ENCODE measurements around the gene TAGLN. TPM values are rescaled to one million over a fixed set of nuclear protein-coding genes. Genes with fewer than 3 reads are reported as not detected.
A peak's percentile ranks its signal among the peaks of the same experiment; 100 is the strongest.

TAGLN gene
- total RNA-seq (100 to 1,000 TPM; 167 to 187 TPM), polyA plus RNA-seq (ENCODE audit: insufficient read depth, low read depth, low replicate concordance) (800 TPM)
- long read RNA-seq, donor 1, transcript TAGLN-202 (5 exons, 928 nt): major isoform, 34 of 47 reads
- long read RNA-seq, donor 1, partial matches to known transcripts: 9 of 47 reads
- long read RNA-seq, donor 1, other reads (novel, unspliced or antisense): 0 of 47 reads
- long read RNA-seq, donor 2, transcript TAGLN-202 (5 exons, 928 nt): major isoform, 13 of 22 reads
- long read RNA-seq, donor 2, partial matches to known transcripts: 5 of 22 reads
- long read RNA-seq, donor 2, other reads (novel, unspliced or antisense): 0 of 22 reads

- H3K4me1 ChIP-seq: peaks cover 9% of the 10 kb centered on the region
- TF ChIP-seq POLR2A (IDR thresholded peaks at IDR 0.05) (peak; percentile 16), CTCF (IDR thresholded peaks at IDR 0.05) (no peak)
- H3K27ac ChIP-seq: peak within 1 kb of the TSS; percentile 53 to 91
- intact Hi-C loops (cut with DNase I; ENCODE audit: low total_unique reads): no loop called here
- H3K27me3 ChIP-seq: no peaks in the 10 kb centered on the region
- H3K9me3 ChIP-seq: no peaks in the 10 kb centered on the region
- no peaks in the 10 kb centered on the region for H3K36me3 ChIP-seq (ENCODE audit: low read depth, missing control alignments)
- peak; percentile 73 for DNase-seq
- 46 to 62% methylated on average over 13 to 34 of the region's 34 CpGs for WGBS, 2 donors
- peak within 1 kb of the TSS; percentile 47 to 56 for H3K4me3 ChIP-seq
Measured at GRCh38 chr11:117199053-117199915, at the start of gene TAGLN. TSS of gene TAGLN (plus strand) at chr11:117199370. CDS start at chr11:117203014, 3,644 bp downstream.

DNA sequence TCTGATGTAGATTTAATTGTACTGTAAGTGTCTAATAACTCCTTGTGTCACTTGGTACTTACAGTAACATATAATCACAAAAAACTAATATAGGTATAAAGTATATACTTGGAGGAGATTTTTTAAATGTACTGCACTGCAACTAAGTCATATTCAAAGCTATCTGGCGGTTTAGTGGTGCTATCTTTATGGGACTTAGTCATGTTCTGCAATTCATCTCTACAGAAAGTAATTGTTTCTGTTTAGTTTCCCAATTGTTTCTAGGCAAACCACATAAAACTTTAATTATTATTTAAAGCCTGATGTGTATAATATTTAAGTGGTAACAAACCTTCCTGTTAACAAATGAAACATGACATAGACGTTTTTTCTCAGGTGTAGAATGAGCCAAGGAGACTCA lies 47.1 kb upstream of the TAGLN start:
- Histone ChIP-seq H3K27me3 (no peaks in the 10 kb centered on the region), H3K9me3 (no peaks in the 10 kb centered on the region), H3K4me3 (no peak overlapping the region), H3K27ac (no peak overlapping the region), H3K36me3 (ENCODE audit: low read depth, missing control alignments) (no peaks in the 10 kb centered on the region), H3K4me1 (peaks cover 3% of the 10 kb centered on the region)
- TF ChIP-seq POLR2A (IDR thresholded peaks at IDR 0.05): no peak
- no peak for TF ChIP-seq CTCF (IDR thresholded peaks at IDR 0.05)
- DNase-seq: no peak
- intact Hi-C loops (cut with DNase I; ENCODE audit: low total_unique reads): no loop called here
- WGBS, 2 donors: 45 to 63% methylated on average over 2 of the region's 2 CpGs

- no peaks in the 10 kb centered on the region for H3K36me3 ChIP-seq (ENCODE audit: low read depth, missing control alignments)
- intact Hi-C loops (cut with DNase I; ENCODE audit: low total_unique reads): no loop called here
- no peaks in the 10 kb centered on the region for H3K9me3 ChIP-seq
- H3K4me3 ChIP-seq: no peak overlapping the region
- no peaks in the 10 kb centered on the region for H3K27me3 ChIP-seq
- no peaks in the 10 kb centered on the region for H3K4me1 ChIP-seq
- H3K27ac ChIP-seq: no peak overlapping the region
- WGBS, 2 donors: 90 to 91% methylated on average over 5 of the region's 5 CpGs
- TF ChIP-seq CTCF (IDR thresholded peaks at IDR 0.05) (no peak), POLR2A (IDR thresholded peaks at IDR 0.05) (no peak)
- DNase-seq: no peak
Measured at GRCh38 chr11:117154468-117154867, 44.7 kb upstream of the TAGLN start.

GRCh38 chr11:117157507-117157906 lies 41.7 kb upstream of the TAGLN start:
- Histone ChIP-seq H3K4me3 (no peak overlapping the region), H3K27me3 (no peaks in the 10 kb centered on the region), H3K27ac (no peak overlapping the region), H3K36me3 (ENCODE audit: low read depth, missing control alignments) (no peaks in the 10 kb centered on the region), H3K4me1 (no peaks in the 10 kb centered on the region), H3K9me3 (no peaks in the 10 kb centered on the region)
- WGBS, 2 donors: 83 to 96% methylated on average over 2 of the region's 2 CpGs
- intact Hi-C loops (cut with DNase I; ENCODE audit: low total_unique reads): no loop called here
- TF ChIP-seq POLR2A (IDR thresholded peaks at IDR 0.05): no peak
- no peak for TF ChIP-seq CTCF (IDR thresholded peaks at IDR 0.05)
- no peak for DNase-seq

Measured in testis (tissue), 5 donors.